Cerebellar cortex (tissue), 1 donor: ENCODE measurements around the gene TPCN1.
A peak's percentile ranks its signal among the peaks of the same experiment; 100 is the strongest.

ENCODE experiments used
- DNase-seq: peaks from one replicate; pipeline ENCODE4 v3.0.0-alpha.2; 2015; ENCODE audit warnings: low spot score

TPCN1 gene

GRCh38 chr12:113310489-113310888 is 89.2 kb downstream of the TPCN1 start:
- no peak for DNase-seq

- no peak for DNase-seq
Observed at GRCh38 chr12:113314121-113314529, 92.9 kb downstream of the TPCN1 start.

GRCh38 chr12:113315358-113315757 is 94.1 kb downstream of the TPCN1 start:
- DNase-seq: no peak

DNA sequence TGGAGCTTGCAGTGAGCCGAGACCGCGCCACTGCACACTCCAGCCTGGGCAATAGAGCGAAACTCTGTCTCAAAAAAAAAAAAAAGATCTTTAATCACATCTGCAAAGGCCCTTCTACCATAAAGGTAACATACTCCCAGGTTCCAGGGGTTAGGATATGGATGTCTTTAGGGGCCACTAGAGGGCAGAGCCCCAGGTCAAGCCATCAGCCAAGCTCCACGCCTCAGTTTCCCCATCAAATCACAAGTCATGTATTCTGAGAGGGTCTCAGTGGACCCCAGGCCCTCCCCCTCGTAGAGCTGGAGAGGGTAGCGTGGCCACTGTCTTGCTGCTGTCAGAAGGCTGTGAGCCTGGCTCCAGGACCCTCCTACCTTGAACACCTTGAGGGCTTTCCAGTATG is 94.9 kb downstream of the TPCN1 start:
- no peak for DNase-seq

GRCh38 chr12:113317122-113317521 is 95.9 kb downstream of the TPCN1 start:
- no peak for DNase-seq

DNA sequence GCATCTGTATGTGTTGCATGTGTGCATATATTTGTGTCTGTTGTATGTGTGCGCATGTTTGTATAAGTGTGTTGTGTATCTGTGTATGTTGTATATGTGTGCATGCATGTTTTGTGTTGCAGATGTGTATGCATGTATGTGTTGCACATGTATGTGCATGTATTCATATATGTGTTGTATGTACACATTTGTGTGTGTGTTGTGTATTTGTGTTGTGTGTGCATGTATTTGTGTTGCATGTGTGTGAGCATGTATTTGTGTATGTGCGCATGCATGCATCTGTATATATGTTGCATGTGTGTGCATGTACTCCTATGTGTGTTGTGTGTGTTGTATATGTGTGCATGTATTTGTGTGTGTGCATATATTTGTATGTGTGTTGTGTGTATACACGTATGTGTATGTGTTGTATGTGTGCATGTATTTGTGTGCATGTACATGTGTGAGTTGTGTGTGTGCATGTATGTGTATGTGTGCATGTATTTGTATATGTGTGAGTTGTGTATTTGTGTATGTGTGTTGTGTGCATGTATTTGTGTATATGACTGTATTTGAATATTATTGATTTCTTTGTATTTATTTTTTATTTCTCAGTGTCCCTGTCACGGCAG is 96.9 kb downstream of the TPCN1 start:
- no peak for DNase-seq

DNA sequence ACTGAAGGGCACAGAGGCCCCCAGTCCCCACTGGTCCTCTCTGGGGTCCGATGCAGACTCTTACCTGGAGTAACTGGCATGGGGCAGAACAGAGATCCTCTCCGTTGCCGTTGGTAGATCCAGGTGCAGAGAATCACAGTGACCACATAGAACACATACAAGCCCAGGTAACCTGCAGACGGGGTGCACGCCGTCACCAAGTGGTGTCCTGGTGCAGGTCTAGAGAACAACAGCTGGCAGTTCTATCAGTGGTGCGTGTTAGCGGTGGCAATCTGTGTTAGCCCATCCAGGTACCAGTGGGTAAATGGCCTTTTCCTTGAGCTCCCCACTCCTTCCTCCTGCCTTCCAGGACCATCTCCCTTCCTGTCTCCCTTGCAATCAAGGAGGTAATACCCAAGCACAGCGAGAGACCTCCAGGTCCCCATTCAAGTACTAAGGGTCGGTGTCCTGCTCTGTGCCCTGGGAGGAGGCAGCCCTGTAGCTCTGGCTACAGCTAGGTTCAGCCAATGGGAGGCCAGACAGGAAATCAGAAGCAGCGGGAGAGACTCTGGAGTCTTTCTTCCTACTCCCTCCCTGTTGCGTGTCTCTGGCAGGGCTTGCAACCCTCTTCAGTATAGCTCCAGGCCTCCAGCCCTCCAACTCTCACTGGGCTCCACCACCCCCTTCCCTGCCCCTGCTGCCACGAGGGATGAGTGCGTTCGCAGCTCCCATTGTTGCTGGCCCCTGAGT is 97.8 kb downstream of the TPCN1 start:
- DNase-seq: no peak

DNA sequence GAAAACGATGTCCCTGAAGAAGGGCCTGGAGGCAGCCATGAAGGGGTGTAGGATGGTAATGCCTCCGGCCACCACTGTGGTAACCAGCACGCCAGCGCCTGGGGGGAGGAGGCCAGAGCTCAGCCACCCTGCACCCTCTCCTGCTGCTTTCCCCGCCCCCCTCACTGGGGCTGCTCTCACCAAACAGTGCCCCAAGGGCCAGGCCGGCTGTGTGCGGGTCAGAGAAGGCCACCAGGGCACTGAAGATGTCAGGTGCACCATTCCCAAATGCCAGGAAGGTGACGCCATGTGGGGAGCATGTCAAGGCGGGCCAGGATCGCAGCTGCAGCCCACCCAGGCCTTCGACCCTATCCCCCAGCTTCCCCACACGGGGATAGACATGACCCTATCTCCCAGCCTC is 99.1 kb downstream of the TPCN1 start:
- DNase-seq: no peak

- no peak for DNase-seq
Observed at GRCh38 chr12:113322343-113322742, 101.1 kb downstream of the TPCN1 start.

DNA sequence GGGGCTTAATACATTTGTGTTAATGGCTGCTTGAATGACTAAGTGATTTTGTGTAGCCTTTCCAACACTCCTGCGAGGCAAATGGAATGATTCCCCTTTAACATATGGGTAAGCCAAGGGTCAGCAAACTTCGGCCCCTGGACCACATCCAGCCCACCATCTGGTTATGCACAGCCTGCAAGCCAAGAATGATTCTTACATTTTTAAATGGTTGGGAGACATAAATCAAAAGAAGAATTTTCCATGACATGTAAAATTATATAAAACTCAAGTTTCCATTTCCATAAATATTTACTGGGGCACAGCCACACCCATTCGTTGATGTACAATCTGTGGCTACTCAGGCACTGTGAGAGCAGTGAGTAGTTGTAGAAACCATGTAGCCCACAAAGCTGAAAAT is 104.7 kb downstream of the TPCN1 start:
- peak; percentile 27 for DNase-seq

DNA sequence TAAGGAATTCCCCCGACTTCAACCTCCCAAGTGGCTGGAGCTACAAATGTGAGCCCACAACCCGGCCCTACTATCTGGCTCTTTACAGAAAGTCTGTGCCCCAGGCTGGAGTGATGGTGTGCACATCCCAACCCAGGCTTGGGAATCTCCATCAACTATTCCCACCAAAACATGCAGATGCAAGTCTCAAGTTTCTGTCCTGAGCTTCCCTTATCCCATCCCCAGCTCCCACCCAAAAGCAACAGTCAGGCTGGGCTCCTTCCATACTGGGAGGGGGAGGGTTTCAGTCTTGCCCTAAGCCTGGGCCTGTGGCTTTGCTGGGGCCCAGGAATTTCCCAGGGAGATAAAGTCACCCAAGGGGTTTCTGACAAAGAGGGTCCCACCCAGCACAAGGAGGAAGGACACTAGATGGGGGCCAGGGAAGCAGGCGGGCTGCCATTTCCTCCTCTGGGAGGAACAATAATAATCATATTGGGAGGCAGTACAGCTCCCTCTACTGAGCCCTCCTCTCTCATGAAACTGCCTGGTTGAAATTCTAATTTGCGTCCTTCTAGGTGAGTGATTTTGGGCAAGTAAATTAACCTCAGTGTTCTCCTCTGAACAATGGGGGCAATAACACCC is 105.6 kb downstream of the TPCN1 start:
- no peak for DNase-seq

GRCh38 chr12:113328368-113328889 is 107.2 kb downstream of the TPCN1 start:
- DNase-seq: no peak

DNA sequence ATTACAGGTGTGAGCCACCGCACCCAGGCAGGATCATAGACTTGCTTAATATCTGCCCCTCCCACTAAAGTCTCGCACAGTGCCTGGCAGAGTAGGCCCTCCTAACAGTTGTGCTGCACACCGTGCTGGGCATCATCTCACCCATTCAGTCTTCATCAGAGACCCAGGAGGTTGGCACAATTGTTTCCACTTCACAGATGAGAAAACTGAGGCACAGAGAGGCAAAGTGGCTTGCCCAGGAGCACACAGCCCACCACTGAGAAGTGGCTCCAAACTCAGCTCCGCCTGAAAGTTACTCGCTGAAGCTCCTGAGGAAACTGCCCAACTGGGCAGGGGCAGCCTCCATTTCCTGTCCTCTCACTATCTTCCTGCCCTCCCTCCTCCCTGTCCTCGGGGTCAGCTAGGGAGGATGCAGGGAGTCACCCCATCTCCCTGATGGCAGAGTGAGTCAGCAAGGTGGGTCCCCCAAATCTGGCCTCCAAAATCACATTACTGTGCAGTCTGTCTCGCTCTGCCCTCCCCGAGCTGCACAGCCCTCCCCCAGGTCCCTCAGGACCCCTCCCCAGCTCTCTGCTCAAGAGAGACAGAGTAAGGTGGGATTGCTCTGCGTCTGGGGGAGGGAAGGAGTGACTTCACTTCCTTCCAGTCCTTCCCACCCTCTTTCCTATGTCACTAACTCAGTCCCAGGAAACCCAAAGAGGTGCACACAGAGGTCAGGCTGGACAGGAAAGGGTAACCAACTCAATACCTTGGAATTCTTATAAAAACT is 107.9 kb downstream of the TPCN1 start:
- DNase-seq: no peak

DNA sequence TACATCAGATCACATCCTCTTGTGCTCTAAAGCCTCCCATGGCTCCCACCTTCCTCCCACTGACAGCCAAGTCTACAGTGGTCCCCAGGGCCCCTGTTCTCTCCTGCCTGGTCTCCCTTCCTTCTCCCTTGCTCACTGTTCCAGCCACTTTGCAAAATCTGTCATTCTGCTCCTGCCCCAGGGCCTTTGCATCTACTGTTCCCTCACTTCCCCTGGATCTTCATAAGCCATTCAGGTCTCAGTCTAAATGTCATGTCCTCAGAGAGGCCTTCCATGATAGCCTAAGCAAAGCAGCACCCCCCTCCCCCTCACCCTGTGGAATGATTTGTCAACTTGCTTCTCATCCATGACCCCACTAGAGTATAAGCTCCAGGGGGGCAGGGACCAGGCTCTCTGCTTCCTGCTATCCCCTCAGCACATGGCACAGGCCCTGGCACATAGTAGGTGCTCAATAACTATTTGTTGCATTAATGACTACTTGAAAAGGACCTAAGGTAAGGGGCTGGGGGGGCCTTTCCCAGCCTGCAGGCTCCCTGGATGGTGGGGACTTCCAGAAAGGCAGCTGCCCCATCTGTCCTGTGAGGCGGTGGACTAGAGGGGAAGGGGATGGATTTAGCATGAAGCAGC is 108.6 kb downstream of the TPCN1 start:
- no peak for DNase-seq

DNA sequence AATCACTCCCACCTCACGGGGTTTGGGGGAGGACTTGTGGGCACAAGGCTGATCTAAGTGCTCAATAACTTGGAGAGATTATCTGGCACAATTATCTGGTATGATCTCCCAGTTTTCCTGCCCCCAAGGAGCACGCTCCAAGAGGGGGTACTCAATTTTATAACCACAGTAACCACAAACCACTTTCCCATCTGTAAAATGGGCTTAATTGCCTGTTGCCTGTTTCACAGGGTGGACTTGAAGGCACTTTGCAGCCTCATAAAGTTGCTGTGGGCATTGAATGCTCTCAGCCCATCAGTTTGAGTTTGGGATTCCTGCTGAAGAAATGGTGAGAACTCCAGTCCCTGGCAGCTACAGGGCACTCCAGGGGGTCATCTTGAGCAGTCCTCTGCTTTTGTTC is 109.2 kb downstream of the TPCN1 start:
- no peak for DNase-seq

GRCh38 chr12:113332688-113333417 is 111.6 kb downstream of the TPCN1 start:
- no peak for DNase-seq

DNA sequence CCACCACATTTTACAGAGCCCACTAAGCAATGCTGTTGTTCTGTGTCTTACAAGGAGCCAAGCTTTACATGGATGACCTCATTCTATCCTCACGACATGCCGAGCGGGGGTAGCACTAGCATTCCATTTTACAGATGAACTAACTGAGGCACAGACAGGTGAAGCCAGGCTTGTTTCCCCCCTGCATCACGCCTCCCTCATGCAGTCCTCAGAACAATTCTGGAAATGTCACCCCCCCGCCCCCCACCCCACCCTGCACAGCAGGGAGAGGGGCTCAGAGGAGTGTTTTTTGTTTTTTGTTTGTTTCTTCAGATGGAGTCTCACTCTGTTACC is 112.1 kb downstream of the TPCN1 start:
- no peak for DNase-seq

- DNase-seq: no peak
Observed at GRCh38 chr12:113333877-113334785, 112.9 kb downstream of the TPCN1 start.

DNA sequence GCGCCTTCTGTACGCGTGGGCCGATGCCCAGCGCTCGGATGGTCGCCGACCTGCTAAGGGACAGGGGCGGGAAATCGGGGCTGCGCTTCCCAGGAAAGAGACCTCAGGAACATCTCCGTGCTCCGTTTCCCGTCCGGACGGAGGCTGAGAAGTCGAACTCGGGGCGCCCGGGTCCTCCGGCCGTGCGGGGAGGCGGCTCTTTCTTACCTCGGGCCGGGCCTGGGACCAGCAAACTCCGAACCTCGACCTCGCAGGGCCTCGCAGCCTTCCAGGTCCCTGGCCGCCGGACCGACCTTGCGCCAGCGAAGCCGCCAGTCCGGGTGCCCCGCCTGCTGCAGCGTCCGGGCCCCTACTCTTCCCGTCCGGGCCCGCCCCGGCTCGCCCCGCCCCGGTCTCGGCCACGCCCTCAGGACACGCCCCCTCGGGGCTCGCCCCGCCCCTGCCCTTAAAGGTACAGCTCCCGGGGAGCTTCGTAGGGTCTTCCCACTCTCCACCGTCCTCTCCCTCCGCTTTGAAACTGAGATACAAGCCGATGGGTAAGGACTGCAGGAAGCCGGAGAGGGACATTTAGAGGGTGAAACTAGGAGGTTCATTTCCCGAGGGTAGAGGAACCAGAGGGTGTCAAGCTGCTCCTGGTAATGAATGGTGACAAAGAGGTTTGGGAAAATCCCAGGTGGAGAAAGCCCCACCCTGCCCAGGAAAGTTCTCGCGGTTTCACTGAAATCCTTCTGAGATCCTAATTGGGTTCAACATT is 113.7 kb downstream of the TPCN1 start, which contains the start of gene SLC8B1:
TSS of gene SLC8B1 (minus strand) at position 324 of the 754 bp plus-strand sequence. CDS start 2,231 bp downstream, outside the sequence.
- peak; percentile 77 for DNase-seq
